CD4-positive, alpha-beta memory T cell (primary cell): ENCODE results near the gene GOLGA6L7. TPM values are rescaled to one million over a fixed set of nuclear protein-coding genes. Genes with fewer than 3 reads are reported as not detected.
"Not testable (repeated sequence)": the region's sequence is repeated elsewhere in the genome, so short reads cannot be mapped to it uniquely, and the experiment has no call there.

ENCODE experiments used
- CTCF ChIA-PET: fragments of 350-600 bp; sonication (Branson Sonifier 250); formaldehyde crosslinking; loops from one replicate; lab custom pipeline; 2021; ENCODE audit warnings: inconsistent platforms; ENCODE audit not compliant: partially characterized antibody; lab: Charles Lee
- POLR2A ChIA-PET: fragments of 350-600 bp; sonication (Branson Sonifier 250); formaldehyde crosslinking; loops from one replicate; lab custom pipeline; 2021; ENCODE audit not compliant: partially characterized antibody; lab: Charles Lee
- DNase-seq, 5 donors: peaks; one replicate each; pipeline versions ENCODE4 v3.0.0 to v3.0.0-alpha.2; 2020 to 2022; ENCODE audit warnings: mixed read lengths in 1 of 5
- H3K27ac ChIP-seq: one replicate; pipeline ENCODE4 v1.7.0; 2013; ENCODE audit warnings: low read depth, low read length
- H3K27me3 ChIP-seq: 2 replicates; pipeline ENCODE4 v1.7.0; 2013; ENCODE audit warnings: mild to moderate bottlenecking, low read length, moderate library complexity; ENCODE audit not compliant: insufficient read depth
- H3K36me3 ChIP-seq: 2 replicates; pipeline ENCODE4 v1.7.0; 2013; ENCODE audit warnings: mild to moderate bottlenecking, low read length, moderate library complexity; ENCODE audit not compliant: insufficient read depth
- H3K4me1 ChIP-seq: 2 replicates; pipeline ENCODE4 v1.7.0; 2013; ENCODE audit warnings: mild to moderate bottlenecking, low read length, moderate library complexity; ENCODE audit not compliant: insufficient read depth
- H3K4me3 ChIP-seq, 2 donors: one replicate each; pipeline ENCODE4 v1.7.0; 2013; ENCODE audit warnings: low read length in 2 of 2, mild to moderate bottlenecking in 1 of 2
- H3K9me3 ChIP-seq, 2 donors: one replicate each; pipeline ENCODE4 v1.7.0; 2013; ENCODE audit warnings: low read length in 2 of 2, control low read depth in 1 of 2; ENCODE audit not compliant: control insufficient read depth in 1 of 2
- H3K27ac Mint-ChIP-seq, 7 donors: one replicate each; pipeline ENCODE4 v1.8.0; 2020 to 2021; ENCODE audit warnings: mixed read lengths in 7 of 7, mild to moderate bottlenecking in 6 of 7, inconsistent platforms in 3 of 7, moderate library complexity in 3 of 7
- H3K27me3 Mint-ChIP-seq, 2 donors: one replicate each; pipeline ENCODE4 v1.8.0; 2020 to 2021; ENCODE audit warnings: mixed read lengths in 2 of 2
- H3K36me3 Mint-ChIP-seq, 2 donors: one replicate each; pipeline ENCODE4 v1.8.0; 2020 to 2021; ENCODE audit warnings: mixed read lengths in 2 of 2, inconsistent platforms in 1 of 2, mild to moderate bottlenecking in 1 of 2
- H3K4me1 Mint-ChIP-seq, 4 donors: one replicate each; pipeline ENCODE4 v1.8.0; 2020 to 2021; ENCODE audit warnings: mixed read lengths in 4 of 4, mild to moderate bottlenecking in 1 of 4
- H3K4me3 Mint-ChIP-seq, 8 donors: one replicate each; pipeline ENCODE4 v1.8.0; 2020 to 2021; ENCODE audit warnings: mixed read lengths in 8 of 8, mild to moderate bottlenecking in 7 of 8, moderate library complexity in 6 of 8, inconsistent platforms in 3 of 8
- H3K9me3 Mint-ChIP-seq, 8 donors: one replicate each; pipeline ENCODE4 v1.8.0; 2020 to 2021; ENCODE audit warnings: mixed read lengths in 8 of 8, mild to moderate bottlenecking in 5 of 8, inconsistent platforms in 3 of 8, moderate library complexity in 1 of 8
- intact Hi-C: fragments of 100-400 bp; cut with micrococcal nuclease; formaldehyde crosslinking; loops from one replicate; pipeline ENCODE4 v1.15.1; 2023
- polyA plus RNA-seq, 2 donors: library from polyadenylated mRNA; unstranded; fragments of 300-500 nt; fragmentation: Illumina TruSeq; gene quantifications; one replicate each; pipeline ENCODE4 v1.2.3, GENCODE V29; 2021
- total RNA-seq, 2 experiments: library from RNA; stranded (reverse); gene quantifications; one replicate each; pipeline ENCODE4 v1.2.3, GENCODE V29; 2021

Gene GOLGA6L7
- total and polyA plus RNA-seq, 4 experiments from 2014 or later, result not detected

GRCh38 chr15:28891588-28891987 is 43.1 kb upstream of the GOLGA6L7 start:
- DNase-seq, result no peak
- Mint-ChIP-seq H3K9me3 (peaks cover 0 to 2% (median 0%) of the 10 kb centered on the region in 8 donors), H3K4me1 (peaks cover 42 to 69% (median 57%) of the 10 kb centered on the region in 4 donors), H3K27me3 (no peaks in the 10 kb centered on the region), H3K4me3 (peak overlapping the region in 7 of 8 donors; percentile 67 to 87 (median 77)), H3K27ac (peak overlapping the region in 6 of 7 donors; percentile 81 to 97 (median 94)), H3K36me3 (no peaks in the 10 kb centered on the region)
- Histone ChIP-seq H3K4me1 (peaks cover 61% of the 10 kb centered on the region), H3K27me3 (no peaks in the 10 kb centered on the region), H3K4me3 (no peak overlapping the region), H3K36me3 (no peaks in the 10 kb centered on the region), H3K9me3 (no peaks in the 10 kb centered on the region), H3K27ac (no peak overlapping the region)
- intact Hi-C loops, result loop anchor here (2.0 kb wide), 1 partner anchor 47 kb away; no protein-coding TSS in a partner anchor
- CTCF ChIA-PET, result interaction anchor here (1.5 to 2.0 kb wide), 3 partner anchors 44 to 84 kb away, joined by 3 to 4 read pairs (median 4); no protein-coding TSS in a partner anchor
- POLR2A ChIA-PET, result interaction anchor here (0.8 to 1.7 kb wide), 3 partner anchors 30 to 58 kb away, joined by 3 to 5 read pairs (median 4); no protein-coding TSS in a partner anchor

GRCh38 chr15:28890711-28891495 is 42.5 kb upstream of the GOLGA6L7 start:
- peak in 4 of 5 donors; percentile 58 to 70 (median 65) for DNase-seq
- no peaks in the 10 kb centered on the region for H3K36me3 Mint-ChIP-seq
- H3K27ac Mint-ChIP-seq, result peak overlapping the region; percentile 92 to 97 (median 96)
- no peaks in the 10 kb centered on the region for H3K27me3 ChIP-seq
- no peaks in the 10 kb centered on the region for H3K9me3 ChIP-seq
- intact Hi-C loops, result loop anchor here (2.0 kb wide), 1 partner anchor 48 kb away; no protein-coding TSS in a partner anchor
- H3K9me3 Mint-ChIP-seq, result peaks cover 0 to 2% (median 0%) of the 10 kb centered on the region in 8 donors
- POLR2A ChIA-PET, result interaction anchor here (0.8 to 1.7 kb wide), 3 partner anchors 30 to 63 kb away, joined by 3 to 4 read pairs (median 4); no protein-coding TSS in a partner anchor
- peak overlapping the region; percentile 56 for H3K27ac ChIP-seq
- no peak overlapping the region for H3K4me3 ChIP-seq
- H3K27me3 Mint-ChIP-seq, result no peaks in the 10 kb centered on the region
- peak overlapping the region; percentile 60 to 87 (median 75) for H3K4me3 Mint-ChIP-seq
- H3K4me1 ChIP-seq, result peaks cover 61% of the 10 kb centered on the region
- peaks cover 42 to 69% (median 57%) of the 10 kb centered on the region in 4 donors for H3K4me1 Mint-ChIP-seq
- no peaks in the 10 kb centered on the region for H3K36me3 ChIP-seq
- CTCF ChIA-PET, result interaction anchor here (1.1 to 2.0 kb wide), 5 partner anchors 45 to 200 kb away, joined by 3 to 4 read pairs (median 4); no protein-coding TSS in a partner anchor

GRCh38 chr15:28890291-28890690 is 41.8 kb upstream of the GOLGA6L7 start:
- peak overlapping the region; percentile 92 to 97 (median 96) for H3K27ac Mint-ChIP-seq
- H3K4me3 Mint-ChIP-seq, result peak overlapping the region; percentile 60 to 87 (median 75)
- CTCF ChIA-PET, result interaction anchor here (1.1 to 2.0 kb wide), 4 partner anchors 46 to 200 kb away, joined by 4 read pairs; no protein-coding TSS in a partner anchor
- POLR2A ChIA-PET, result interaction anchor here (0.9 to 1.7 kb wide), 3 partner anchors 29 to 64 kb away, joined by 3 to 4 read pairs (median 4); no protein-coding TSS in a partner anchor
- H3K27me3 Mint-ChIP-seq, H3K4me3 ChIP-seq, H3K27me3 ChIP-seq, H3K9me3 ChIP-seq, DNase-seq, H3K36me3 ChIP-seq, H3K36me3 Mint-ChIP-seq, H3K9me3 Mint-ChIP-seq: not testable (repeated sequence)
- H3K4me1 ChIP-seq, result peaks cover 62% of the 10 kb centered on the region
- H3K27ac ChIP-seq, result peak overlapping the region; percentile 56
- peaks cover 42 to 69% (median 57%) of the 10 kb centered on the region in 4 donors for H3K4me1 Mint-ChIP-seq
- intact Hi-C loops, result loop anchor here (2.0 kb wide), 1 partner anchor 49 kb away; no protein-coding TSS in a partner anchor

GRCh38 chr15:28889871-28890270 is 41.4 kb upstream of the GOLGA6L7 start:
- peak overlapping the region in 7 of 8 donors; percentile 42 to 87 (median 73) for H3K4me3 Mint-ChIP-seq

GRCh38 chr15:28889346-28889745 is 40.9 kb upstream of the GOLGA6L7 start:
- Mint-ChIP-seq H3K9me3 (peaks cover 0 to 2% (median 0%) of the 10 kb centered on the region in 8 donors), H3K27me3 (no peaks in the 10 kb centered on the region), H3K4me1 (peaks cover 40 to 72% (median 55%) of the 10 kb centered on the region in 4 donors), H3K27ac (peak overlapping the region; percentile 92 to 97 (median 96)), H3K36me3 (no peaks in the 10 kb centered on the region), H3K4me3 (peak overlapping the region in 7 of 8 donors; percentile 39 to 87 (median 73))
- intact Hi-C loops, result loop anchor here (5.0 kb wide), 2 partner anchors 33 to 57 kb away; no protein-coding TSS in a partner anchor
- no peak for DNase-seq
- Histone ChIP-seq H3K27me3 (no peaks in the 10 kb centered on the region), H3K4me1 (peaks cover 69% of the 10 kb centered on the region), H3K9me3 (no peaks in the 10 kb centered on the region), H3K27ac (peak overlapping the region; percentile 16), H3K4me3 (no peak overlapping the region), H3K36me3 (no peaks in the 10 kb centered on the region)
- CTCF ChIA-PET, result interaction anchor here (2.0 kb wide), 1 partner anchor 46 kb away, joined by 4 read pairs; no protein-coding TSS in a partner anchor
- POLR2A ChIA-PET, result interaction anchor here (0.9 kb wide), 1 partner anchor 30 kb away, joined by 3 read pairs; no protein-coding TSS in a partner anchor

More at GRCh38 chr15:28889871-28890270, 41.4 kb upstream of the GOLGA6L7 start:
- H3K4me1 Mint-ChIP-seq, result peaks cover 42 to 70% (median 57%) of the 10 kb centered on the region in 4 donors
- Histone ChIP-seq H3K4me1 (peaks cover 67% of the 10 kb centered on the region), H3K27ac (peak overlapping the region; percentile 56)
- ChIA-PET CTCF (interaction anchor here (1.5 to 2.0 kb wide), 3 partner anchors 46 to 201 kb away, joined by 4 read pairs; no protein-coding TSS in a partner anchor), POLR2A (interaction anchor here (0.9 to 1.7 kb wide), 3 partner anchors 30 to 64 kb away, joined by 3 to 4 read pairs (median 4); no protein-coding TSS in a partner anchor)
- DNase-seq, H3K9me3 Mint-ChIP-seq, H3K36me3 ChIP-seq, H3K36me3 Mint-ChIP-seq, H3K4me3 ChIP-seq, H3K9me3 ChIP-seq, H3K27me3 Mint-ChIP-seq, H3K27me3 ChIP-seq: not testable (repeated sequence)
- intact Hi-C loops, result loop anchor here (2.0 to 5.0 kb wide), 3 partner anchors 32 to 58 kb away; no protein-coding TSS in a partner anchor
- peak overlapping the region; percentile 92 to 97 (median 96) for H3K27ac Mint-ChIP-seq

- Histone ChIP-seq H3K9me3 (no peaks in the 10 kb centered on the region), H3K4me3 (no peak overlapping the region), H3K27me3 (no peaks in the 10 kb centered on the region), H3K36me3 (no peaks in the 10 kb centered on the region), H3K4me1 (peaks cover 69% of the 10 kb centered on the region), H3K27ac (peak overlapping the region; percentile 16)
- no peak for DNase-seq
- intact Hi-C loops, result loop anchor here (5.0 kb wide), 2 partner anchors 33 to 57 kb away; no protein-coding TSS in a partner anchor
- Mint-ChIP-seq H3K27ac (peak overlapping the region; percentile 65 to 97 (median 92)), H3K4me3 (peak overlapping the region in 5 of 8 donors; percentile 17 to 87 (median 86)), H3K4me1 (peaks cover 40 to 72% (median 53%) of the 10 kb centered on the region in 4 donors), H3K27me3 (no peaks in the 10 kb centered on the region), H3K9me3 (peaks cover 0 to 2% (median 0%) of the 10 kb centered on the region in 8 donors), H3K36me3 (no peaks in the 10 kb centered on the region)
- ChIA-PET POLR2A (interaction anchor here (1.0 kb wide), 1 partner anchor 17 kb away, joined by 3 read pairs; no protein-coding TSS in a partner anchor), CTCF (interaction anchor here (2.0 kb wide), 1 partner anchor 23 kb away, joined by 4 read pairs; no protein-coding TSS in a partner anchor)
Measured at GRCh38 chr15:28888900-28889299, 40.5 kb upstream of the GOLGA6L7 start.
